NCI-H345 (cell line): Measurements from ENCODE around the gene FRA10AC1.
A peak's percentile ranks its signal among the peaks of the same experiment; 100 is the strongest.
"Not testable (repeated sequence)": the region's sequence is repeated elsewhere in the genome, so short reads cannot be mapped to it uniquely, and the experiment has no call there.

Experiments
- DNase-seq: peaks from one replicate; lab custom pipeline; 2025; lab: John Stamatoyannopoulos, UW

The FRA10AC1 gene

DNA sequence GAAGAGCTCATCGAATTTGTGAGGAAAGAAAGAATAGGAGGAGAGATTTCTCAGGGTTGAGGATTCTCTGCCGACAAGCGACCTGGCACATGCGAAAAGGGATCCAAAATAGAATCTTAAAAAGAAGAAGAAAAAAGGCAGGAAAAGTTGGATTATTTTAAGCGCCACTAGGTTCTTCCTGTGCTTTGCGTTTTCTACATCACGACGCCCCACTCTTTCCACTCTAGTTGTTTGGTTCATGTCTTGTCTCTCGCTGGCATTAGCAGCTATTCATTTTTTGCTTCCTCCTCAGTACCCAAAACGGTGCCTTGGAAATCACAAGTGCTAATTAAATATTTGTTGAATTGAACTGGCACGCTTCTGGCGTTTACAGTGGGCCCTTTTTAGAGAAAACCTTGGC lies 674 bp upstream of the FRA10AC1 start:
- peak; percentile 16 for DNase-seq

GRCh38 chr10:93701866-93702209 lies 554 bp downstream of the FRA10AC1 start:
- peak; percentile 30 for DNase-seq

- DNase-seq, result no peak
Observed at GRCh38 chr10:93697207-93697606, 5.2 kb downstream of the FRA10AC1 start.

- not testable (repeated sequence) for DNase-seq
Observed at GRCh38 chr10:93696582-93696981, 5.8 kb downstream of the FRA10AC1 start.

- DNase-seq, result no peak
Observed at GRCh38 chr10:93695740-93696139, 6.7 kb downstream of the FRA10AC1 start.

- no peak for DNase-seq
Observed at GRCh38 chr10:93687737-93688136, 14.7 kb downstream of the FRA10AC1 start.

GRCh38 chr10:93680412-93681047 lies 21.9 kb downstream of the FRA10AC1 start:
- peak; percentile 28 for DNase-seq

GRCh38 chr10:93678805-93679587 lies 23.4 kb downstream of the FRA10AC1 start:
- no peak for DNase-seq

DNA sequence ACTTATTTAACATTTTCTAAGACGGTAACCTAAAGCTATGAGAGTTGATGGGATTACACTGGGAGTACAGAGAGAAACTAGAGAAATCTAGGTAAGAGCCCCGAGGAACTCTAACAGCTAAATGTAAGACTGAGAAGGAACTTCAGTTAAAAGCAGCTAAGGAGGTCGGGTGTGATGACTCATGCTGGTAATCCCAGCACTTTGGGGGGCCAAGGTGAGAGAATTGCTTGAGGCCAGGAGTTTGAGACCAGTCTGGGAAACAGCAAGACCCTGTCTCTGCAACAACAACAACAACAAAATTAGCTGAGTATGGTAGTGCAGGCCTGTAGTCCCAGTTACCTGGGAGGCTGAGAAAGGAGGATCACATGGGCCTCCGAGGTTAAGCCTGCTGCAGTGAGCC lies 24.0 kb downstream of the FRA10AC1 start:
- no peak for DNase-seq

GRCh38 chr10:93673791-93674190 lies 28.6 kb downstream of the FRA10AC1 start:
- DNase-seq, result no peak

DNA sequence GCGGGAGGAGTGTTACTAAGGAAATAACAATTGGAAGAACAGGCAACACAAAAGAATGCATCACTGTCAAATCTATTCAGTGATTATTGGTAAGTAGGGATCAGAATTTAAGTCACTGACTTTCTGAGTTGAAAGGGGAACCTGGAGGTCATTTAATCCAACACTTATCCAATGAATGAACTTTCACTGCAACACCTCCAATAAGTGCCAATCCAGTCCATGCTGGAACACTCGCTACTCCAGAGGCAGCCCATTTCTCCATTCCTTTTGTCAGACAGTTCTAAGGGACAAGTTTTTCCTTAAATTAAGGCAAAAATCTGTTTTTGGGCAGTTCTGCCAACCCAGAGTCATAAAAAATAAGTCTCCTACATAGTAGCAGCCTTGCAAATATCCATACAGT lies 29.5 kb downstream of the FRA10AC1 start:
- DNase-seq, result no peak

DNA sequence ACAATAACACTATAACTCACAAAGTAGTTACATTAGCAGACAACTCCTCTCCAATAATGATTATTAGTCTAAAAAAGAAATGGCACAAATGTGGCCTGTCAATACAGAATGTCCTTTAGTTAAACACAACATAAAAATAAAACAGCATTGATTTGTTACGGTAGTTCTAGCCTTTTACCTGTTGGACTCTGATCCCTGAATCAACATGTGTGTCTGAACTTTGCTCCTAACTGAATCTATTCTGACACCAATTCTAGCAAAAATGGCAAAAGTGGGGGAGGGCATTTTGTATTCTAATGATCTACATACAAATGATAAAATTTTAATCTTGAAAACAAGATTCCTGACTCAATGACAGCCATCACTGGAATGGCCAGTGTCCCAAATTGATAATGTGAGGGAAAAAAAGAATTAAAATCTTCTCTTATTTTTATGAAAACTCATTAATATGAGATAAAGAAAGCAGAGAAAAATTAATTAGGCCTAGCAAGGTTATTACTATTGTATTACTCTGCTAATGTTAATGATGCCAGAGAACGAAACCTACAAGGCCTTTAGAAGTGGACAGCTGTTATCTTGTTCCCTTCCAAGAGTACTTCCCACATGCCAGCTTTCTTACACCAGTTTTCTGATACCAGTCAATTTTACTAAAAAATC lies 30.2 kb downstream of the FRA10AC1 start:
- no peak for DNase-seq

DNA sequence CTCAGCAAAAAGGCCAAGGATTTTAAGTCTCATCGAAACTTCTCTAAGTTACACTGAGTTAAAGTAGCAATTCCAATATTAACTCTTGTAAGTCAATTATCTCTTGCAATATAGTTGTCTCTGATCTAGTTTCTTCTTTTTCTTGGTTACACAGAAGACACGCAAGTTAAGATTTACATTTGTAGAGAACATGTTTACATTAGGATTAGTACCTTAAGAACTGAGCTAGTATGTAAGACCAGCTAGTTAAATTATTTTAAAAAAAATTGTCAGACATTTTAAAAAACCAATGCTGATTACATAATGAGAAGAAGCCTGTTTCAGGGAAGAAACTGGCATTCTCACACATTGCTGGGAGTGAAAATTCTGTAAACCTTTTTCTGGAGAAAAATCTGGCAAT lies 31.4 kb downstream of the FRA10AC1 start:
- no peak for DNase-seq

- no peak for DNase-seq
Observed at GRCh38 chr10:93670372-93670771, 32.0 kb downstream of the FRA10AC1 start.

GRCh38 chr10:93667795-93668194 lies 34.6 kb downstream of the FRA10AC1 start:
- no peak for DNase-seq

GRCh38 chr10:93666030-93666429 lies 36.4 kb downstream of the FRA10AC1 start:
- DNase-seq, result no peak

DNA sequence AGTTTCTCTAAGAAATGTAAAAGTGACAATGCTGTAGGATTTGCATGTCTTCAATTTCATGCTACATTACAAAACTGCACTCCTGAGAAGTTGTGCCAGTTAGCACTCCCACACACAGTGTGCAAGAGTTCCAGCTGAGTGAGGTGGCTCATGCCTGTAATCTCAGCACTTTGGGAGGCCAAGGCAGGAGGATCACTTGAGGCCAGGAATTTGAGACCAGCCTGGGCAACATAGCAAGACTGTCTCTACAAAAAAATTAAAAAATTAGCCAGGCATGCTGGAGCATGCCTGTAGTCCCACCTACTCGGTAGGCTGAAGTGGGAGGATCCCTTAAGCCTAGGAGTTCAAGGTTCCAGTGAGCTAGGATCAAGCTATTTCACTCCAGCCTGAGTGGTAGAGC lies 44.6 kb downstream of the FRA10AC1 start:
- no peak for DNase-seq

DNA sequence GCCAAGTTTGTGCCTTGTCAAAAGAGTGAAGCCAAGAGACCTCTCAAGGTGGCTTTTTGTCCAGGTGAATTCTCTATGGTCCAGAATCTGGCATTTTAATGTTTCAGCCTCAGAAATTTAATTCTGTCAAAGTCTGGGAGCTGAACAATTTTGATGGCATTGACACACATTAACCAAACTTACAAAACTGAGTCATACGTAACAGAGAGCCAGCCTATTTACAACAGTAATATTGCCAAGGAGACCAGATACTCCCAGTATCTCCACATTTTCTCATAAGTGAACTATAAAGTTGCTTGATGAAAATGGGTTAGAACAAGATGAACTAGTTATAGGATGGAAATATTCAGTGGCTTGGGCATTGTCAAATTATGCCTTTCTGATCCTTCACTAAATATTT lies 46.2 kb downstream of the FRA10AC1 start:
- DNase-seq, result no peak

- no peak for DNase-seq
Observed at GRCh38 chr10:93654201-93654600, 48.2 kb downstream of the FRA10AC1 start.

DNA sequence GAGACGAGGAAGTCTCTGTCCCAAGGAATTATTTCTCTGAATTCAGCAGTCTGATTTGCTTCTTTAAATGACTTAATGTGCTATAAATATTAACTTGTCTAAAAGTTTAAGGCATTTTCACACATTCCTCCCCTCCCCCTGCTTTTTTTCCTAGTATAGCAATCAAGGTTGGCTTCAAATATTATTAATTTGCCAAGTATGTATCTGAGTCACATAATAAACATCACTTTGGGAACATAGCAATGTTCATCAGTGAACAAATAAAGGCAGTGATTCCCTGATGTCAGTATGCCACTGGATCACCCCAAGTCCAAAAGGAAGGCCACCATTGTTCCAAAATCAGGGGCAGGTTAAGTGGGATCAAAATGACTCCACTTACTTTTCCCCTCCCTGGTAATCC lies 49.5 kb downstream of the FRA10AC1 start:
- no peak for DNase-seq

DNA sequence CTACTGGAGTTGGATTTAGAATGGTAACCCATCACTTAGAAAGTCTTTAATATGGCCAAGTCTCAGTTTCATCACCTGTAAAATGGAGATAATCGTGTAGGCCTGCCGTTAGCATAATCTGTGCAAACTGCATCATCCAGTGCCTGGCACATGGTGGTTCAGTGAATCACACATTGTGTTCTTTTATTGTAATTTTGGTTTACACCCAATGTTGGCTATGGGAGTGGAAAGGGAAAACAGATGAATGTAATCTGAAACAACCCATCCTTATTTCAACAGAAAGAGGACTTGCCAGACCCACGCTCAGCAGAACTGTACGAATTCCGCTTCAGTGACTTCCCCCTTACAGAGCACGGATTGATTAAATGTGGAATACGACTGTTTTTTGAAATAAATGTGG lies 62.6 kb downstream of the FRA10AC1 start:
- no peak for DNase-seq

DNA sequence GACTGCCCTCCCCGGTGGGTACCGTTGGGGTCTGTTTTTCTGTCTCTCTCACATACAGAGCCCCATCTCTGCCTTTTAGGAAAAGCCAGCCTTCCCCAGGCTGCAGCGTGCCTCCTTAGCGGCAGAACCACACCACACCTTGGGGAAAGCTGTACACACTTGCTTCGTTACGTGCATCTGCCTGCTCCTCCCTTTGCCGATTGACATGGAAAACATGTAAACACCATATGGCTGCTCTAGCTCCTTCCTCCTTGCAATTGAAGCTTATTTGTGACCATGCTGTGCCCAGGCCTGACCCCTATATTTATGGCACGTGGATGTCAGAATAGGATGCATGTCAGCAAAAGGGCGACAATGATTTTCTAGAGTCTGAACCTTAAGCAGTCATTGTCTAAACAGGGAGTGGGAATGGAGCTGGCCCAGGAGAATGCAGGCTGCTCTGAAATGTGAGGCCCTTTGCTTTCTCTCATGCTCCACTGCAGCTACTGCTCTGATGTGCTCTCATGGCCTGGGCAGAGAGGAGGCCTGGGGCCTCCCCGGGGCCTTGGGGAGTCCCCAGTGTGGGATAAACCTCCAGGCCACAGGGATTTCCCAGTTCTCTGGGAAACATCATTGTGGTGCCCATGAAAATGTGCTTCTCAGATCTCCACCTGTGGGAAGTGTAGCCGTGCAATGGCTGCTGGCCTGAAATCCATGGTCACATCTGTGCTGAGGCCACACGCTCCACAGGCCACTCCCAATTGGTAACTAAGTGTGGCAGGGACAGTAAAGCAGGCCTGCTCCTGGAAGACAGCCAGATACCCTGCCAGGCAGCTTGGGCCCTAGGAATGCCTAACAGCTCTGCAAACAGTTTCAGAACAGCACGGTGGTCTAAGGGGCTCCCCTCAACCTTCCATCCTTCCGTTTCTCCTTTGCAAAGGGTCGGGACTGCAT lies 71.5 kb downstream of the FRA10AC1 start:
- DNase-seq, result peak; percentile 5
